LoVo (cell line): Measurements from ENCODE around the gene HPCAL4.

Source experiments
- DNase-seq: peaks from one replicate; pipeline ENCODE4 v3.0.0-alpha.2; 2016; ENCODE audit warnings: low spot score

The HPCAL4 gene

GRCh38 chr1:39691383-39692151, at the start of gene HPCAL4:
TSS of gene HPCAL4 (minus strand) at chr1:39691433. CDS start at chr1:39684603, 6,830 bp downstream.
- peak; percentile 85 for DNase-seq

GRCh38 chr1:39738622-39739366, 47.6 kb upstream of the HPCAL4 start, which contains the start of gene PPIE:
TSS of gene PPIE (plus strand) at chr1:39738882. CDS start at chr1:39738901, 19 bp downstream.
- peak; percentile 93 for DNase-seq

GRCh38 chr1:39737546-39738169, 46.4 kb upstream of the HPCAL4 start:
- DNase-seq = no peak

- DNase-seq = no peak
These were observed 44.5 kb upstream of the HPCAL4 start for GRCh38 chr1:39735731-39736130.

GRCh38 chr1:39733161-39733560, 41.9 kb upstream of the HPCAL4 start:
- no peak for DNase-seq

- DNase-seq = no peak
These were observed 41.5 kb upstream of the HPCAL4 start for GRCh38 chr1:39732730-39733129.

GRCh38 chr1:39729842-39730241, 38.6 kb upstream of the HPCAL4 start:
- DNase-seq = no peak

GRCh38 chr1:39729030-39729429, 37.8 kb upstream of the HPCAL4 start:
- DNase-seq = no peak

GRCh38 chr1:39727932-39728317, 36.7 kb upstream of the HPCAL4 start:
- DNase-seq = no peak

GRCh38 chr1:39727221-39727931, 36.1 kb upstream of the HPCAL4 start:
- no peak for DNase-seq

- DNase-seq = no peak
These were observed 35.4 kb upstream of the HPCAL4 start for GRCh38 chr1:39726600-39726999.

- no peak for DNase-seq
These were observed 31.3 kb upstream of the HPCAL4 start for GRCh38 chr1:39722495-39722894.

GRCh38 chr1:39721664-39722063, 30.4 kb upstream of the HPCAL4 start:
- no peak for DNase-seq

GRCh38 chr1:39720094-39720999, 29.1 kb upstream of the HPCAL4 start:
- peak; percentile 71 for DNase-seq

GRCh38 chr1:39717809-39718208, 26.6 kb upstream of the HPCAL4 start:
- no peak for DNase-seq

GRCh38 chr1:39713557-39713956, 22.3 kb upstream of the HPCAL4 start:
- DNase-seq = no peak

GRCh38 chr1:39711966-39712340, 20.7 kb upstream of the HPCAL4 start:
- no peak for DNase-seq

- no peak for DNase-seq
These were observed 20.1 kb upstream of the HPCAL4 start for GRCh38 chr1:39711104-39711965.

GRCh38 chr1:39707506-39707905, 16.3 kb upstream of the HPCAL4 start:
- DNase-seq = no peak

GRCh38 chr1:39704757-39705156, 13.5 kb upstream of the HPCAL4 start:
- no peak for DNase-seq
